ENCODE data around the gene CTNS.

The CTNS gene

GRCh38 chr17:3636154-3636907, at the start of gene CTNS, which contains the start of gene SHPK:
TSS of gene CTNS (plus strand) at chr17:3636760. CDS start at chr17:3640207, 3,447 bp downstream.
TSS of gene SHPK (minus strand) at chr17:3636250. CDS start at chr17:3636219, 31 bp downstream.
- in situ Hi-C loops (cut with MboI; ENCODE audit: low sequenced_read_pairs): loop anchor here (25.0 kb wide), 1 partner anchor 599 kb away; no protein-coding TSS in a partner anchor

- in situ Hi-C loops (cut with MboI; ENCODE audit: low sequenced_read_pairs): no loop called here
These were observed 46.8 kb upstream of the CTNS start for GRCh38 chr17:3589784-3590183.

GRCh38 chr17:3590231-3590630, 46.3 kb upstream of the CTNS start:
- in situ Hi-C loops (cut with MboI; ENCODE audit: low sequenced_read_pairs): no loop called here

- in situ Hi-C loops (cut with MboI; ENCODE audit: low sequenced_read_pairs): no loop called here
These were observed 45.8 kb upstream of the CTNS start for GRCh38 chr17:3590768-3591167.

GRCh38 chr17:3592216-3592860, 44.2 kb upstream of the CTNS start:
- in situ Hi-C loops (cut with MboI; ENCODE audit: low sequenced_read_pairs): no loop called here

- in situ Hi-C loops (cut with MboI; ENCODE audit: low sequenced_read_pairs): no loop called here
These were observed 43.2 kb upstream of the CTNS start for GRCh38 chr17:3593384-3593783.

GRCh38 chr17:3594051-3594800, 42.3 kb upstream of the CTNS start:
- in situ Hi-C loops (cut with MboI; ENCODE audit: low sequenced_read_pairs): no loop called here

- in situ Hi-C loops (cut with MboI; ENCODE audit: low sequenced_read_pairs): no loop called here
These were observed 41.6 kb upstream of the CTNS start for GRCh38 chr17:3594976-3595375.

- in situ Hi-C loops (cut with MboI; ENCODE audit: low sequenced_read_pairs): no loop called here
These were observed 39.6 kb upstream of the CTNS start for GRCh38 chr17:3596804-3597464.

GRCh38 chr17:3598078-3598477, 38.5 kb upstream of the CTNS start:
- in situ Hi-C loops (cut with MboI; ENCODE audit: low sequenced_read_pairs): no loop called here

GRCh38 chr17:3600529-3601205, 35.9 kb upstream of the CTNS start:
- in situ Hi-C loops (cut with MboI; ENCODE audit: low sequenced_read_pairs): no loop called here

GRCh38 chr17:3602499-3602898, 34.1 kb upstream of the CTNS start:
- in situ Hi-C loops (cut with MboI; ENCODE audit: low sequenced_read_pairs): no loop called here

GRCh38 chr17:3603119-3603869, 33.3 kb upstream of the CTNS start:
- in situ Hi-C loops (cut with MboI; ENCODE audit: low sequenced_read_pairs): no loop called here

GRCh38 chr17:3603870-3604259, 32.7 kb upstream of the CTNS start:
- in situ Hi-C loops (cut with MboI; ENCODE audit: low sequenced_read_pairs): no loop called here

- in situ Hi-C loops (cut with MboI; ENCODE audit: low sequenced_read_pairs): no loop called here
These were observed 26.9 kb upstream of the CTNS start for GRCh38 chr17:3609689-3610088.

- in situ Hi-C loops (cut with MboI; ENCODE audit: low sequenced_read_pairs): no loop called here
These were observed 26.0 kb upstream of the CTNS start for GRCh38 chr17:3610523-3610922.

GRCh38 chr17:3613124-3613523, 23.4 kb upstream of the CTNS start:
- in situ Hi-C loops (cut with MboI; ENCODE audit: low sequenced_read_pairs): no loop called here

GRCh38 chr17:3615160-3615870, 21.2 kb upstream of the CTNS start:
- in situ Hi-C loops (cut with MboI; ENCODE audit: low sequenced_read_pairs): no loop called here

- in situ Hi-C loops (cut with MboI; ENCODE audit: low sequenced_read_pairs): no loop called here
These were observed 15.3 kb upstream of the CTNS start for GRCh38 chr17:3621146-3621720.
